Activated CD8-positive, alpha-beta T cell treated with anti-CD3 and anti-CD28 coated beads, Interleukin-2, amount 10 ng/mL, durations not matched to agents 7 days and 5 days (primary cell): ENCODE measurements around the gene AKR7A3. TPM values are rescaled to one million over a fixed set of nuclear protein-coding genes. Genes with fewer than 3 reads are reported as not detected.

ENCODE experiments used
- ATAC-seq: fragments of 150-1000 bp; cut with Tn5 transposase; one replicate; pipeline ENCODE4 v1.10.0; 2021; ENCODE audit warnings: moderate library complexity
- CTCF ChIA-PET: fragments of 350-600 bp; sonication (Branson Sonifier 250); formaldehyde crosslinking; loops from one replicate; lab custom pipeline; 2021; ENCODE audit warnings: antibody characterized with exemption; lab: Charles Lee
- POLR2A ChIA-PET: fragments of 350-600 bp; sonication (Branson Sonifier 250); formaldehyde crosslinking; loops from one replicate; lab custom pipeline; 2021; ENCODE audit warnings: antibody characterized with exemption; lab: Charles Lee
- DNase-seq: peaks from one replicate; pipeline ENCODE4 v3.0.0-alpha.2; 2020
- H3K27ac Mint-ChIP-seq: one replicate; pipeline ENCODE4 v1.8.0; 2021; ENCODE audit warnings: mild to moderate bottlenecking, mixed read lengths
- H3K27me3 Mint-ChIP-seq: one replicate; pipeline ENCODE4 v1.8.0; 2021; ENCODE audit warnings: low read depth, mixed read lengths
- H3K36me3 Mint-ChIP-seq: one replicate; pipeline ENCODE4 v1.8.0; 2021; ENCODE audit warnings: low read depth, mixed read lengths
- H3K4me1 Mint-ChIP-seq: one replicate; pipeline ENCODE4 v1.8.0; 2021; ENCODE audit warnings: low read depth, mixed read lengths
- H3K4me3 Mint-ChIP-seq: one replicate; pipeline ENCODE4 v1.8.0; 2021; ENCODE audit warnings: mild to moderate bottlenecking, mixed read lengths
- H3K9me3 Mint-ChIP-seq: one replicate; pipeline ENCODE4 v1.8.0; 2022; ENCODE audit warnings: mixed read lengths; ENCODE audit not compliant: insufficient read depth
- total RNA-seq, 2 experiments: library from RNA; stranded (reverse); gene quantifications; one replicate each; pipeline ENCODE4 v1.2.3, GENCODE V29; 2021

The AKR7A3 gene
- total RNA-seq, 2 experiments from 2014 or later = 0.37 to 0.61 TPM

GRCh38 chr1:19327736-19328135 is 39.2 kb upstream of the AKR7A3 start:
- ChIA-PET POLR2A (no interaction called here), CTCF (no interaction called here)
- ATAC-seq = no peak
- H3K4me1 Mint-ChIP-seq = no peaks in the 10 kb centered on the region
- H3K36me3 Mint-ChIP-seq = no peaks in the 10 kb centered on the region
- H3K9me3 Mint-ChIP-seq = no peaks in the 10 kb centered on the region
- H3K27ac Mint-ChIP-seq = no peak overlapping the region
- no peak for DNase-seq
- no peaks in the 10 kb centered on the region for H3K27me3 Mint-ChIP-seq
- H3K4me3 Mint-ChIP-seq = no peak overlapping the region

- no peak for DNase-seq
- ChIA-PET CTCF (no interaction called here), POLR2A (no interaction called here)
- Mint-ChIP-seq H3K27me3 (no peaks in the 10 kb centered on the region), H3K9me3 (no peaks in the 10 kb centered on the region), H3K4me3 (no peak overlapping the region), H3K4me1 (no peaks in the 10 kb centered on the region), H3K36me3 (no peaks in the 10 kb centered on the region), H3K27ac (no peak overlapping the region)
- no peak for ATAC-seq
Measured at GRCh38 chr1:19327301-19327700, 38.7 kb upstream of the AKR7A3 start.

DNA sequence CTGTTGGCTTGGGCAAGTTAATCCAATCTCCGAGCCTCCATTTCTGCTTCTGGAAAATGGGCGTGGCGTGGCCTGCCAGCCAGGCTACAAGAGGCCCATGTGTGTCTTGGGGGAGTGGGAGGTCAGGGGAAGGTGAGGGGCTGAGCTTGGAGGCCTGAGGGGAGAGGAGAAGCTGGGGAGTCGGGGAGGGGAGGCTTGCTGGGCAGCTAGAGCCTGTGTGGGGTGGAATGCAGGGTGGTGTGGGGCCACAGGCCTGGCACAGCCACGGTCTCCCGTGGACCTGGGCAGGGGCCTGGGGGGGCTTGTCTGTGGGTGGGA is 38.1 kb upstream of the AKR7A3 start:
- POLR2A ChIA-PET = no interaction called here
- H3K36me3 Mint-ChIP-seq = no peaks in the 10 kb centered on the region
- H3K27ac Mint-ChIP-seq = no peak overlapping the region

GRCh38 chr1:19325958-19326747 is 37.6 kb upstream of the AKR7A3 start:
- POLR2A ChIA-PET = interaction anchor here (0.7 kb wide), 1 partner anchor 50 kb away, joined by 3 read pairs; no protein-coding TSS in a partner anchor
- Mint-ChIP-seq H3K27ac (no peak overlapping the region), H3K27me3 (no peaks in the 10 kb centered on the region), H3K36me3 (no peaks in the 10 kb centered on the region), H3K4me1 (no peaks in the 10 kb centered on the region), H3K4me3 (no peak overlapping the region), H3K9me3 (no peaks in the 10 kb centered on the region)
- CTCF ChIA-PET = interaction anchor here (0.9 kb wide), 1 partner anchor 257 kb away, joined by 3 read pairs; no protein-coding TSS in a partner anchor
- DNase-seq (no peak), ATAC-seq (no peak)

More for the DNA sequence above, 38.1 kb upstream of the AKR7A3 start:
- H3K4me3 Mint-ChIP-seq = no peak overlapping the region
- H3K4me1 Mint-ChIP-seq = no peaks in the 10 kb centered on the region
- DNase-seq = no peak
- no peak for ATAC-seq
- CTCF ChIA-PET = no interaction called here
- H3K27me3 Mint-ChIP-seq = no peaks in the 10 kb centered on the region
- no peaks in the 10 kb centered on the region for H3K9me3 Mint-ChIP-seq

DNA sequence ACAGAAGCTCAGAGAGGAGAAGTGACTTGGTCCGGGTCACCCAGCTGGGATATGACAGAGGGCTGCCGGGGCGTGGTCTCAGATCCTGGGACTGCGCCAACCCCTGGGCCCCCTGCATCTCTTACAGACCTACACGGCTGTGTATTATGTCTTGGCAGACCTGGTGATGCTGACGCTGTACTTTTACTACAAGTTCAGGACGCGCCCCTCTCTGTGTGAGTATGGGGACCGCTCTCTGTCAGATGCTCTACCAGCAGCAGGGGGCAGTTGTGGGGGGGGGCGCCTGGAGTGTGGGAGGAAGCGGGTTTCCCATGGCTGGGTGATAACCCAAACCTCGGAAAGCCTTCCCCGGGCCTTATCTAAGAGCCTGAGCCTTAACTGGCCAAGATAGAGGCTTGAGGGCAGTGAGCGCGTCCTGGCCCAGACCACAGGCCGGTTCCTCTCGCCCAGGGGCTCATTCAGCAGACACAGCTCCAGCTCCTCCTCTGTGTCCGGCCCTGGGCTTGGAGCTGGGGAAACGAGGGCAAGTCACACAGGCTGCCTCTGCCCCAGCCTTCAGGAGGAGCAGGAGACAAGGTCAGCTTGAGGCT is 36.9 kb upstream of the AKR7A3 start:
- H3K4me1 Mint-ChIP-seq = no peaks in the 10 kb centered on the region
- no peak overlapping the region for H3K27ac Mint-ChIP-seq
- H3K9me3 Mint-ChIP-seq = no peaks in the 10 kb centered on the region
- no peaks in the 10 kb centered on the region for H3K27me3 Mint-ChIP-seq
- no peak overlapping the region for H3K4me3 Mint-ChIP-seq
- DNase-seq (no peak), ATAC-seq (no peak)
- ChIA-PET CTCF (interaction anchor here (0.9 kb wide), 1 partner anchor 257 kb away, joined by 3 read pairs; no protein-coding TSS in a partner anchor), POLR2A (interaction anchor here (0.7 kb wide), 1 partner anchor 51 kb away, joined by 3 read pairs; no protein-coding TSS in a partner anchor)
- H3K36me3 Mint-ChIP-seq = no peaks in the 10 kb centered on the region

DNA sequence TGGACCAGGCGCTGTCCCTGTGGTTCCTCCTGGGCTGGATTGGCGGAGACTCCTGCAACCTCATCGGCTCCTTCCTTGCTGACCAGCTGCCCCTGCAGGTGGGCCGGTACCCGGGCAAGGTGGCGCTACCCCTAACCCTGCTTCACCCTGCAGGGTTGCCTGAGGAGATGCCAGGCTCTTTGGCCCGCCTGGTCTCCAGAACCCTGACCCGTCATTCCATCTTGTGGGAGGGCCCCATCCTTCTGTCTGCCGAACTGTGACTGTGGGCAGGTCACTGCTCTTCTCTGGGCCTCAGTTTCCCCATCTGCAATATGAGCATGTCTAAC is 36.1 kb upstream of the AKR7A3 start:
- Mint-ChIP-seq H3K9me3 (no peaks in the 10 kb centered on the region), H3K4me1 (no peaks in the 10 kb centered on the region), H3K36me3 (no peaks in the 10 kb centered on the region), H3K27ac (no peak overlapping the region), H3K4me3 (no peak overlapping the region), H3K27me3 (no peaks in the 10 kb centered on the region)
- DNase-seq (no peak), ATAC-seq (no peak)
- ChIA-PET POLR2A (no interaction called here), CTCF (no interaction called here)

DNA sequence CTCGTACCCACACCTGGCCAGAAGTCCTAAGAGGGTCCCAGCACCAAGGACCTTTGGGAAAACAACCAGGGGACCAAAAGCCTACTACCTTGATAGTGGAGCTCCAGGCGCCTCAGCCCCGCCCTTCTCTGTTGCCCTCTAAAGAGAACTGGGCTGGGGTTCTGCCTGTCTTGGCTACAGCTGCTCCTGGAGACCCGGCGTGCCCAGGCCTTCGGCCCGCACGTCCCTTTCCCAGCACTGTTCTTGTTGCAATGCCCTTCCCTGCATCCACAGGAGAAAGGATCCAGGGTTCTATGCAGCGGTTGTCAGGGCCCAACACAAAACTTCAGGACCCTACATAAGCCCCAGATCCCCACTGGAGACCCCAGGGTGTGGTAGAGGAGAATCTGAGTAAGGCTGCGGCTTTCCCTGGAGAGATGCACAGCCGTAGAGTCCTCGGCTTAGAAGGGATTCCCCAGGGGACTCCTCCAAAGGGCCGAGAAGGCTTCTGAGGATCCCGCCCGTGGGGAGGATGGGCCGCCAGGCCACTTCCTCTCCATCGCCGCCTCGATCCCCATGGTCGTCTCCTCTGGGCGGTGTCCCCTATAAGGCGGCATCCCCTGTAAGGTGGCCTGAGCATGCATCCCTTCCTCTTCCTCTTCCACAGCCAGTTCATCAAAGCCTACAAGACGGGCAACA is 35.6 kb upstream of the AKR7A3 start:
- H3K27ac Mint-ChIP-seq = no peak overlapping the region
- POLR2A ChIA-PET = no interaction called here

DNA sequence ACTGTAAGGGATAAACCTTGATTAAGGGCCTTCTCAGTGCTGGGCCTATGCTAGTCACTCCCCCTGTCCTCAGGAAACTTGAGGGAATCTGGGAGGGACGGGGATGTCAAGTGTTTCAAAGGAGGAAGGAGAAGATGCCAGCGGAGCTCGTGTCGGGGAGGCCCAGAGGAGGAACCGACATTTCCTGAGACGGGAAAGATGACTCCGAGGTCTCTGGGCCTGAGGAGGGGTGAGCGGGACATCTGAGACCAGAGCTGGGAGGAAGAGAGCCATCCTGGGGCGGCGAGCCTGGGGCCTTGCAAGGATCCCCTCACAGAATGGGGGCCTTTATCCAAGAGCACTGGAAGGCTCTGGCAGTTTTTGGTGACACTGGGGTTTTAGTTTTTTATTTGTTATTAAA is 33.9 kb upstream of the AKR7A3 start:
- H3K4me3 Mint-ChIP-seq = no peak overlapping the region
- H3K27ac Mint-ChIP-seq = no peak overlapping the region
- no peaks in the 10 kb centered on the region for H3K9me3 Mint-ChIP-seq
- DNase-seq (no peak), ATAC-seq (no peak)
- no peaks in the 10 kb centered on the region for H3K36me3 Mint-ChIP-seq
- H3K27me3 Mint-ChIP-seq = no peaks in the 10 kb centered on the region
- ChIA-PET CTCF (no interaction called here), POLR2A (interaction anchor here (0.6 kb wide), 1 partner anchor 33 kb away, joined by 3 read pairs; no protein-coding TSS in a partner anchor)
- no peaks in the 10 kb centered on the region for H3K4me1 Mint-ChIP-seq

More for the DNA sequence above, 35.6 kb upstream of the AKR7A3 start:
- no peaks in the 10 kb centered on the region for H3K27me3 Mint-ChIP-seq
- H3K9me3 Mint-ChIP-seq = no peaks in the 10 kb centered on the region
- no peaks in the 10 kb centered on the region for H3K36me3 Mint-ChIP-seq
- no peaks in the 10 kb centered on the region for H3K4me1 Mint-ChIP-seq
- H3K4me3 Mint-ChIP-seq = no peak overlapping the region
- CTCF ChIA-PET = no interaction called here
- ATAC-seq = no peak
- DNase-seq = no peak

GRCh38 chr1:19321071-19321470 is 32.5 kb upstream of the AKR7A3 start:
- CTCF ChIA-PET = no interaction called here
- no peak overlapping the region for H3K4me3 Mint-ChIP-seq
- no peaks in the 10 kb centered on the region for H3K27me3 Mint-ChIP-seq
- no peaks in the 10 kb centered on the region for H3K36me3 Mint-ChIP-seq
- ATAC-seq (no peak), DNase-seq (no peak)
- H3K9me3 Mint-ChIP-seq = no peaks in the 10 kb centered on the region
- POLR2A ChIA-PET = no interaction called here
- peaks cover 1% of the 10 kb centered on the region for H3K4me1 Mint-ChIP-seq
- no peak overlapping the region for H3K27ac Mint-ChIP-seq

DNA sequence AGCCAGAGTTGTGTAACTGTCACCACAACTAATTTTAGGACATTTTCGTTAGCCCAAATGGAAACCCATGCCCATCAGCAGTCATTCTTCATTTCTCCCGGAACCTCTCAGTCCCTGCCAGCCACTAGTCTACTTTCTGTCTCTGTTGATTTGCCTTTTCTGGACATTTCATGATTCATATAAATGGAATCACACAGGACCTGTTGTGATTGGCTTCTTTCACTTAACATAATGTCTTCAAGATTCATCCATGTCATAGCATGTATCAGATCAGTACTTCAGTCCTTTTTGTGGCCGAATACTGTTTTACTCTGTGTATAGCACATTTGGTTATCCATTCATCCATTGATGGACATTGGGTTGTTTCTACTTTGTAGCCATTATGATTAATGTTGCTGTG is 30.6 kb upstream of the AKR7A3 start:
- DNase-seq (no peak), ATAC-seq (no peak)
- Mint-ChIP-seq H3K27me3 (no peaks in the 10 kb centered on the region), H3K27ac (no peak overlapping the region), H3K4me1 (peaks cover 14% of the 10 kb centered on the region), H3K9me3 (no peaks in the 10 kb centered on the region), H3K4me3 (no peak overlapping the region), H3K36me3 (no peaks in the 10 kb centered on the region)
- CTCF ChIA-PET = no interaction called here
- POLR2A ChIA-PET = no interaction called here

DNA sequence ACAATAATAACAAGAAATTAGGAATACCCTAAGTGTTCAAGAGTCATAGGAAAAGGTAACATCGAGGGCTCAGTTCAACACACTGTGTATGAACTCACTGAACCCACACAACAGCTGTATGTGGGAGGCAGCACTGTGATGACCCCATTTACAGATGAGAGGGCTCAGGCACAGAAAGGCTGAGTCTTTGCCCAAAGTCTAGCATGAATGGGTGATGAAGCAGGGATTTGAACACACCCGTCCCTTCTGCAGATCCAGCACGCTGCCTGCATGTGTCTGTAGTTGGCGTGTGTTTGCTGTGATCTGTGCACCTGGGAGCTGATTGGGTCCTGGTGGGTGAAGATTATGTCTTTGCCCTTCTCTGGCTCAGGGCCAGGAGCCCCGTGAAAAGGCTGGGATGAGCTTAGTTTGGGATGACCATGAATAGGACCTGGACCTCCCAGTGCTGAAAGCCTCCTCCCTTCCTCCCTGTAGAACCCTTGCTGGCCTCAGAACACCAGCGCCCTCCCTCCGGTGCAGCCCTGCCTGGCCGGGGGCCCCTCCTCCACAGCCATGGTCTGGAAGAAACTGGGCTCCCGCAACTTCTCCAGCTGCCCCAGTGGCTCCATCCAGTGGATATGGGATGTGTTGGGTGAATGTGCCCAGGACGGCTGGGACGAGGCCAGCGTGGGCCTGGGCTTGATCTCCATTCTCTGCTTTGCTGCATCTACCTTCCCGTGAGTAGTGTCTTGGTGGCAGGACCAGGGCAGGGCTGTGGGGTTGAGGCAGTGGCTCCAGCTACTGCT is 28.7 kb upstream of the AKR7A3 start:
- ATAC-seq = no peak
- ChIA-PET POLR2A (no interaction called here), CTCF (no interaction called here)
- H3K4me3 Mint-ChIP-seq = no peak overlapping the region
- no peaks in the 10 kb centered on the region for H3K9me3 Mint-ChIP-seq
- DNase-seq = no peak
- no peak overlapping the region for H3K27ac Mint-ChIP-seq
- no peaks in the 10 kb centered on the region for H3K27me3 Mint-ChIP-seq
- H3K4me1 Mint-ChIP-seq = peaks cover 28% of the 10 kb centered on the region
- H3K36me3 Mint-ChIP-seq = no peaks in the 10 kb centered on the region
